HTR-8/SVneo (cell line): ENCODE measurements around the gene ZNF487.
"Not testable (repeated sequence)": the region's sequence is repeated elsewhere in the genome, so short reads cannot be mapped to it uniquely, and the experiment has no call there.

ENCODE experiments used
- DNase-seq: peaks from one replicate; pipeline ENCODE4 v3.0.0; 2011; ENCODE audit warnings: low spot score, mixed read lengths; ENCODE audit not compliant: insufficient read length
- FAIRE-seq: peaks from 2 replicates; lab custom pipeline; 2011; peaks lifted over from hg19 to GRCh38; lab: Jason Lieb, UNC

Gene ZNF487

GRCh38 chr10:43436291-43437140 is at the start of gene ZNF487:
TSS of gene ZNF487 (plus strand) at chr10:43437111. CDS start at chr10:43475814, 38,703 bp downstream.
- peak; percentile 91 for DNase-seq
- FAIRE-seq, result peak; percentile 40

GRCh38 chr10:43387678-43388032 is 49.3 kb upstream of the ZNF487 start:
- no peak for FAIRE-seq

GRCh38 chr10:43389867-43390266 is 47.0 kb upstream of the ZNF487 start:
- FAIRE-seq (no peak), DNase-seq (no peak)

More at GRCh38 chr10:43387678-43388032, 49.3 kb upstream of the ZNF487 start:
- no peak for DNase-seq

GRCh38 chr10:43390333-43390732 is 46.6 kb upstream of the ZNF487 start:
- DNase-seq, result no peak
- no peak for FAIRE-seq

- FAIRE-seq, result peak; percentile 20
- DNase-seq, result no peak
These were observed 46.2 kb upstream of the ZNF487 start for GRCh38 chr10:43390759-43391158.

GRCh38 chr10:43391496-43391895 is 45.4 kb upstream of the ZNF487 start:
- FAIRE-seq, result no peak
- DNase-seq, result no peak

GRCh38 chr10:43392748-43393147 is 44.2 kb upstream of the ZNF487 start:
- no peak for DNase-seq
- FAIRE-seq, result no peak

- not testable (repeated sequence) for FAIRE-seq, DNase-seq
These were observed 43.7 kb upstream of the ZNF487 start for GRCh38 chr10:43393186-43393585.

GRCh38 chr10:43393606-43394360 is 43.1 kb upstream of the ZNF487 start:
- DNase-seq, result no peak
- no peak for FAIRE-seq

GRCh38 chr10:43394868-43395267 is 42.0 kb upstream of the ZNF487 start:
- FAIRE-seq, result no peak
- no peak for DNase-seq

- FAIRE-seq (no peak), DNase-seq (no peak)
These were observed 41.3 kb upstream of the ZNF487 start for GRCh38 chr10:43395571-43396060.

- peak; percentile 87 for DNase-seq
- peak; percentile 74 for FAIRE-seq
These were observed 40.6 kb upstream of the ZNF487 start for GRCh38 chr10:43396061-43396927.

GRCh38 chr10:43396928-43397624 is 39.8 kb upstream of the ZNF487 start:
- FAIRE-seq, result peak; percentile 40
- DNase-seq, result peak; percentile 90

GRCh38 chr10:43398939-43399319 is 38.0 kb upstream of the ZNF487 start:
- DNase-seq, result no peak
- no peak for FAIRE-seq

- no peak for FAIRE-seq
These were observed 37.3 kb upstream of the ZNF487 start for GRCh38 chr10:43399320-43400310.

GRCh38 chr10:43401627-43402026 is 35.3 kb upstream of the ZNF487 start:
- no peak for DNase-seq
- no peak for FAIRE-seq

More at GRCh38 chr10:43399320-43400310, 37.3 kb upstream of the ZNF487 start:
- DNase-seq, result no peak

GRCh38 chr10:43402176-43402575 is 34.7 kb upstream of the ZNF487 start:
- FAIRE-seq (no peak), DNase-seq (no peak)

- no peak for DNase-seq
- FAIRE-seq, result no peak
These were observed 33.9 kb upstream of the ZNF487 start for GRCh38 chr10:43402880-43403452.
